HG02763 (cell line): ENCODE measurements around the gene BACH1.

Experiments used
- ATAC-seq: cut with Tn5 transposase; IDR thresholded peaks from one replicate; pipeline ENCODE4 v1.9.1; 2021; ENCODE audit warnings: mild to moderate bottlenecking, moderate library complexity; ENCODE audit not compliant: unreplicated experiment

Gene BACH1

DNA sequence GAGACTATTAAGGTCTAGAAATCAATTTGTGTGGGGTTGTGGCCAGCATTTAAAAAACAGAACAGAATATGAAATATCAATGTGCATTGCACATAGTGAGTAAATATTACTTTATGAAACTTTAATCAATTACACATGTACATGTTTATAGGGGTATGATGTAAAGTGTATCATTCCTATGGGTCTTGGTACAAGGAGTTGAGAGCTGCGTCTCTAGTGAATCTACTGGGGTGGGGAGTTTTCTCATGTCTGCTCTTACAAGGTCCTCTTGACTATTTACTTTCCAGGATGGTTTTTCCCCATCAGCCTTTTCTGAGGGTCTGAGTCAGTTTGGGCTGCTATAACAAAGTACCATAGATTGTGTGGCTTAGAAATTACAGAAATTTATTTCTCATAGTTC, 75.8 kb downstream of the BACH1 start:
- no peak for ATAC-seq

DNA sequence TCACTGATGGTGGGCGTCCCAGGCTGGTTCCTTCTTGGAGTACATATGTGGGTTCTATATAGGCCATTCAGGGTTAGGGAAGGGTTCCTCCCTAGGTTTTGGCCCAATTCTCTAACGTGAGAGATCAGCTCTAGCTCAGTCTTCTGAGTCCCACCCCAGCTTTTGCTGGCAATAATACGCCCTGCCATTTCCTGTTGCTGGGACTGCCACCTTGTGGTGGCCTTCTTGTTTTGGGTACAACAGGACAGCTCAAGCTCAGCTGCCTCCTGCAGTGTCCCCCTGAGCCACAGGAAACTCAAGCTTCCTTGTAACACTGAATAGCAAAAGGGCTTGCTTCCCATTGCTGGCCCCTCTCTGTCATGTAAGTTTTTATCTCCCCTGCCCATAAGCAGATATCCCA, 77.8 kb downstream of the BACH1 start:
- ATAC-seq: no peak

GRCh38 chr21:29377266-29377665, 78.5 kb downstream of the BACH1 start:
- no peak for ATAC-seq

DNA sequence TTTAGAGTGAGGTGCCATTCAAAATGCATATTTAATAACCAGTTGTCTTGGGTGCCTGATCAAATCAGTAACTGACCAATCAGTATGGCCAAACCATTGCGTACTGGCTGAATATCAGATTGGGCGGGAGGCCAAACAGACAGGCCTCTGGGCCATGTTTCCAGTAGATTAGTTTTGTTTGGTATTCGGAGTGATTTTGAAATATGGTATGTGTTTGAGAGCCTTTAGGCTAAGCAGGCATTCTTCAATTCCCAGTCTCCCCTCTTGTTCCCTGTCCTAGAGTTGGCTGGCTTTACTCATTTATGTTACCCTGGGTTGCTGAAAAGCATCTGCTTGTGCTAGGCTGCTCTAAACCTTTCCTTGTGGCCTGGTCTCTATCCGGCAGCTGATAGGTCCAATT, 80.1 kb downstream of the BACH1 start:
- ATAC-seq: no peak

- no peak for ATAC-seq
Observed at GRCh38 chr21:29379517-29380054, 80.9 kb downstream of the BACH1 start.

- no peak for ATAC-seq
Observed at GRCh38 chr21:29382030-29382654, 83.4 kb downstream of the BACH1 start.

GRCh38 chr21:29384683-29385359, 86.1 kb downstream of the BACH1 start:
- ATAC-seq: no peak

- ATAC-seq: no peak
Observed at GRCh38 chr21:29385934-29386520, 87.3 kb downstream of the BACH1 start.

DNA sequence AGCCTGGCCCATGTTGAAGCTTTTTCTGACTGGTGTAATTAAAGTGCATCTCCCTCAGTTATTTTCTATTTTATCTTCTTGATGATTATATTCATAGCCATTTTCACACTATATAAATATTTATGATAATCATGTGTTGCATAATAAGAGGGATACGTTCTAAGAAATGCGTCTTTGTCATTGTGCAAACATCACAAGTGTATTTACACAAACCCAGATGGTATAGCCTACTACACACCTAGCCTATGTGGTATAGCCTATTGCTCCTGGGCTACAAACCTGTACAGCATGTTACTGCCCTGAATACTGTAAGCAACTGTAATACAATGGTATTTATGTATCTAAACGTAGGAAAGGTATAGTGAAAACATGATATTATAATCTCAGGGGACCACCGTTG, 88.1 kb downstream of the BACH1 start:
- no peak for ATAC-seq

GRCh38 chr21:29387598-29387997, 88.9 kb downstream of the BACH1 start:
- ATAC-seq: no peak

DNA sequence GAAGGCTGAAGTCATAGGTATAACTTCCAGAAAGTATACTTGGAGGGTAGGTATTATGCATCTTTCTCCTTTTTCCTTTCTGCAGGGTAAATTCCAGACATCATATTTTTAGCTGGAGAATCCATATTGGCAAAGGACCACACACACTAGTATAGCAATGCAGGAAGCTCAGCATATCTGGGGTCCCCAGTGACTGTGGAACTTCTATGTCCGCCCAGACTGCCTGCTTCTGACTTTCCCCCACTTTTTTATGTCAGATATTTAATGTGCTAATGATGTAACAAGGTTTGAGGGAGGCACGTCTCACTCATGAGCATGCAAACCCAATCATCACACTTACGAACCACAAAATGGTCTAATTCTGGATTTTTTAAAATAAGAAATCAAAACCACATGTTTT, 90.4 kb downstream of the BACH1 start:
- ATAC-seq: no peak

- no peak for ATAC-seq
Observed at GRCh38 chr21:29390778-29391177, 92.1 kb downstream of the BACH1 start.

DNA sequence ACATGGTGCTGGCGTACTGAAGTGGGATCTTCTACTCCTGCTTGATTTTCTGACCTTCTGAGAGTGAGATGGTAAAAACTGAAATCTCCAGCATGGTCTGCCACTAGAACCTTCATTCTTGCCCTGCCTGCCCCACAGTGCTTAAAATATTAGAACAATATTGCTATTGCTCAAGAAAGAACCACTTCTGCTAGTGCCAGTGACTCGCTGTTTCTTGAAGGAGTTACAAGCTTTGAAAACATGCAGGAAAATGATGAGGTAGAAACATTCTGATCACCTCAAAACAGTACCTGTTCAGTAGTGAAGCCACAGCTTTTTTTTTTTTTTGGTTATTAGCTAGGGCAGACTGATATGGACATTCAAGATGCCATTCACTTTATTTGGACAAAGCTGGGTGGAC, 95.3 kb downstream of the BACH1 start:
- no peak for ATAC-seq
